Measurements from ENCODE around the gene NOS3. TPM values are rescaled to one million over a fixed set of nuclear protein-coding genes. Genes with fewer than 3 reads are reported as not detected.

NOS3 gene
- total and polyA plus RNA-seq, 9 of the 15 experiments (the other 6 are each of a cell fraction or from before 2014, with no cell fraction given), result 1.1 to 121 (median 23.6) TPM

DNA sequence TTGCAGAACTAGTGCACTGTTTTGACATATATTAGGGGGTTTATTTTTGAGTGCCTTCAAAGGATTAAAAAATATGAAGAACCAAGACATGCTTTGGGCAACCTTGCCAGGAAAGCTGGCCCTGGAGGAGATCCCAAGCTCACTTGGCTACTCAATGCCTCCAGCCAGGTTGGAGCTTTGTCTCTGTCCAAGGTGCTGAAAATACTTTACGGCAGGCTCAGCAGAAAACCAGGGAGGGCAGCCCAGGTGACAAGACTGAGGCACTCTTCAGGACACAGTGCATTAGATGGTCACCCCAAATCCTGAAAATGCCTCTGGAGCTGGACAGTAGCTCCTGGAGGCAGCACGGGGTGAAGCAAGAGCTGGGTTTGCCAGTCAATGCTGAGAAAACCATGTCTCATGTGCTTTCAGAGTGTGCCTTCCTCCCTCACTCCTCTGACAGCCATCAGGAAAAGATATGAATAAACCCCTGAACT is 6.9 kb upstream of the NOS3 start (continued):
- TF ChIP-seq, protein P1, sequence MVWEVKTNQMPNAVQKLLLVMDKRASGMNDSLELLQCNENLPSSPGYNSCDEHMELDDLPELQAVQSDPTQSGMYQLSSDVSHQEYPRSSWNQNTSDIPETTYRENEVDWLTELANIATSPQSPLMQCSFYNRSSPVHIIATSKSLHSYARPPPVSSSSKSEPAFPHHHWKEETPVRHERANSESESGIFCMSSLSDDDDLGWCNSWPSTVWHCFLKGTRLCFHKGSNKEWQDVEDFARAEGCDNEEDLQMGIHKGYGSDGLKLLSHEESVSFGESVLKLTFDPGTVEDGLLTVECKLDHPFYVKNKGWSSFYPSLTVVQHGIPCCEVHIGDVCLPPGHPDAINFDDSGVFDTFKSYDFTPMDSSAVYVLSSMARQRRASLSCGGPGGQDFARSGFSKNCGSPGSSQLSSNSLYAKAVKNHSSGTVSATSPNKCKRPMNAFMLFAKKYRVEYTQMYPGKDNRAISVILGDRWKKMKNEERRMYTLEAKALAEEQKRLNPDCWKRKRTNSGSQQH (CRISPR knock-in tag; IDR thresholded peaks at IDR 0.05), result no peak
- TF ChIP-seq ZNF408 (CRISPR knock-in tag; IDR thresholded peaks at IDR 0.05; ENCODE audit: low read depth), result no peak
- TF ChIP-seq ELF2 (CRISPR knock-in tag; IDR thresholded peaks at IDR 0.05), result no peak
- TF ChIP-seq, protein P2, sequence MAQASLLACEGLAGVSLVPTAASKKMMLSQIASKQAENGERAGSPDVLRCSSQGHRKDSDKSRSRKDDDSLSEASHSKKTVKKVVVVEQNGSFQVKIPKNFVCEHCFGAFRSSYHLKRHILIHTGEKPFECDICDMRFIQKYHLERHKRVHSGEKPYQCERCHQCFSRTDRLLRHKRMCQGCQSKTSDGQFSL (CRISPR knock-in tag; IDR thresholded peaks at IDR 0.05), result no peak
- TF ChIP-seq, protein P2 (tag; IDR thresholded peaks at IDR 0.05), result 0 out of 4 replicates have a peak, but pooled peaks of 1 of the 2 experiments have one; percentile 14
- no peak for TF ChIP-seq NCOA4 (IDR thresholded peaks at IDR 0.05; ENCODE audit: partially characterized antibody)
- no peak for TF ChIP-seq SOX6 (IDR thresholded peaks at IDR 0.05)
- TF ChIP-seq ZNF24 (IDR thresholded peaks at IDR 0.05), result 0 out of 2 replicates have a peak, but pooled peaks have one; percentile 9
- TF ChIP-seq TEAD1 (CRISPR knock-in tag; IDR thresholded peaks at IDR 0.05), result 0 out of 4 replicates have a peak, but pooled peaks have one; percentile 17 to 66
- TF ChIP-seq CBX1 (IDR thresholded peaks at IDR 0.05; ENCODE audit: low read depth), result no peak
- TF ChIP-seq ZNF584 (CRISPR knock-in tag; IDR thresholded peaks at IDR 0.05; ENCODE audit: low read depth), result peak; percentile 27; the same call in 1 of the 2 replicates
- TF ChIP-seq, protein P3, sequence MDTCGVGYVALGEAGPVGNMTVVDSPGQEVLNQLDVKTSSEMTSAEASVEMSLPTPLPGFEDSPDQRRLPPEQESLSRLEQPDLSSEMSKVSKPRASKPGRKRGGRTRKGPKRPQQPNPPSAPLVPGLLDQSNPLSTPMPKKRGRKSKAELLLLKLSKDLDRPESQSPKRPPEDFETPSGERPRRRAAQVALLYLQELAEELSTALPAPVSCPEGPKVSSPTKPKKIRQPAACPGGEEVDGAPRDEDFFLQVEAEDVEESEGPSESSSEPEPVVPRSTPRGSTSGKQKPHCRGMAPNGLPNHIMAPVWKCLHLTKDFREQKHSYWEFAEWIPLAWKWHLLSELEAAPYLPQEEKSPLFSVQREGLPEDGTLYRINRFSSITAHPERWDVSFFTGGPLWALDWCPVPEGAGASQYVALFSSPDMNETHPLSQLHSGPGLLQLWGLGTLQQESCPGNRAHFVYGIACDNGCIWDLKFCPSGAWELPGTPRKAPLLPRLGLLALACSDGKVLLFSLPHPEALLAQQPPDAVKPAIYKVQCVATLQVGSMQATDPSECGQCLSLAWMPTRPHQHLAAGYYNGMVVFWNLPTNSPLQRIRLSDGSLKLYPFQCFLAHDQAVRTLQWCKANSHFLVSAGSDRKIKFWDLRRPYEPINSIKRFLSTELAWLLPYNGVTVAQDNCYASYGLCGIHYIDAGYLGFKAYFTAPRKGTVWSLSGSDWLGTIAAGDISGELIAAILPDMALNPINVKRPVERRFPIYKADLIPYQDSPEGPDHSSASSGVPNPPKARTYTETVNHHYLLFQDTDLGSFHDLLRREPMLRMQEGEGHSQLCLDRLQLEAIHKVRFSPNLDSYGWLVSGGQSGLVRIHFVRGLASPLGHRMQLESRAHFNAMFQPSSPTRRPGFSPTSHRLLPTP (IDR thresholded peaks at IDR 0.05; ENCODE audit: borderline replicate concordance, extremely low read depth, insufficient read length), result no peak
- no peak for TF ChIP-seq TAL1 (IDR thresholded peaks at IDR 0.05)
- no peak for TF ChIP-seq ZNF23 (CRISPR knock-in tag; IDR thresholded peaks at IDR 0.05)
- TF ChIP-seq, protein P4, sequence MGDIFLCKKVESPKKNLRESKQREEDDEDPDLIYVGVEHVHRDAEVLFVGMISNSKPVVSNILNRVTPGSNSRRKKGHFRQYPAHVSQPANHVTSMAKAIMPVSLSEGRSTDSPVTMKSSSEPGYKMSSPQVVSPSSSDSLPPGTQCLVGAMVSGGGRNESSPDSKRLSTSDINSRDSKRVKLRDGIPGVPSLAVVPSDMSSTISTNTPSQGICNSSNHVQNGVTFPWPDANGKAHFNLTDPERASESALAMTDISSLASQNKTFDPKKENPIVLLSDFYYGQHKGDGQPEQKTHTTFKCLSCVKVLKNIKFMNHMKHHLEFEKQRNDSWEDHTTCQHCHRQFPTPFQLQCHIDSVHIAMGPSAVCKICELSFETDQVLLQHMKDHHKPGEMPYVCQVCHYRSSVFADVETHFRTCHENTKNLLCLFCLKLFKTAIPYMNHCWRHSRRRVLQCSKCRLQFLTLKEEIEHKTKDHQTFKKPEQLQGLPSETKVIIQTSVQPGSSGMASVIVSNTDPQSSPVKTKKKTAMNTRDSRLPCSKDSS (IDR thresholded peaks at IDR 0.05; ENCODE audit: low read depth, partially characterized antibody), result no peak
- TF ChIP-seq RBM34 (IDR thresholded peaks at IDR 0.05; ENCODE audit: borderline replicate concordance, insufficient read depth, low read length), result no peak
- TF ChIP-seq LEF1 (IDR thresholded peaks at IDR 0.05), result no peak
- TF ChIP-seq NFE2L1 (tag; IDR thresholded peaks at IDR 0.05; ENCODE audit: borderline replicate concordance, low read depth), result no peak
- TF ChIP-seq TBL1XR1 (IDR thresholded peaks at IDR 0.05; ENCODE audit: low read length in 2 of 2), result no peak
- no peak for TF ChIP-seq CAMTA2 (CRISPR knock-in tag; conservative IDR thresholded peaks at IDR 0.05)
- TF ChIP-seq, protein P5, sequence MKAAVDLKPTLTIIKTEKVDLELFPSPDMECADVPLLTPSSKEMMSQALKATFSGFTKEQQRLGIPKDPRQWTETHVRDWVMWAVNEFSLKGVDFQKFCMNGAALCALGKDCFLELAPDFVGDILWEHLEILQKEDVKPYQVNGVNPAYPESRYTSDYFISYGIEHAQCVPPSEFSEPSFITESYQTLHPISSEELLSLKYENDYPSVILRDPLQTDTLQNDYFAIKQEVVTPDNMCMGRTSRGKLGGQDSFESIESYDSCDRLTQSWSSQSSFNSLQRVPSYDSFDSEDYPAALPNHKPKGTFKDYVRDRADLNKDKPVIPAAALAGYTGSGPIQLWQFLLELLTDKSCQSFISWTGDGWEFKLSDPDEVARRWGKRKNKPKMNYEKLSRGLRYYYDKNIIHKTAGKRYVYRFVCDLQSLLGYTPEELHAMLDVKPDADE (conservative IDR thresholded peaks at IDR 0.05; ENCODE audit: control insufficient read depth, low read depth, low read length), result no peak
- TF ChIP-seq TEAD2 (tag; IDR thresholded peaks at IDR 0.05), result no peak

All from K562 (cell line).